ENCODE results near the gene CDHR2.
"Not testable (repeated sequence)": the region's sequence is repeated elsewhere in the genome, so short reads cannot be mapped to it uniquely, and the experiment has no call there.

CDHR2 gene

GRCh38 chr5:176596689-176597416, 47.7 kb downstream of the CDHR2 start:
- DNase-seq (ENCODE audit: low read depth): no peak

GRCh38 chr5:176597417-176598389, 48.6 kb downstream of the CDHR2 start:
- DNase-seq (ENCODE audit: low read depth): no peak

- DNase-seq (ENCODE audit: low read depth): not testable (repeated sequence)
These were observed 50.7 kb downstream of the CDHR2 start for GRCh38 chr5:176599749-176600430.

- no peak for DNase-seq (ENCODE audit: low read depth)
These were observed 52.9 kb downstream of the CDHR2 start for GRCh38 chr5:176601901-176602482.

GRCh38 chr5:176603091-176603490, 53.9 kb downstream of the CDHR2 start:
- no peak for DNase-seq (ENCODE audit: low read depth)

- no peak for DNase-seq (ENCODE audit: low read depth)
These were observed 56.9 kb downstream of the CDHR2 start for GRCh38 chr5:176606032-176606431.

- no peak for DNase-seq (ENCODE audit: low read depth)
These were observed 57.7 kb downstream of the CDHR2 start for GRCh38 chr5:176606875-176607274.

- DNase-seq (ENCODE audit: low read depth): no peak
These were observed 59.1 kb downstream of the CDHR2 start for GRCh38 chr5:176608142-176608705.

GRCh38 chr5:176608937-176609723, 60.0 kb downstream of the CDHR2 start:
- no peak for DNase-seq (ENCODE audit: low read depth)

GRCh38 chr5:176609724-176610434, 60.7 kb downstream of the CDHR2 start, which contains the start of gene GPRIN1:
GPRIN1 (minus strand) TSS chr5:176610156; CDS start chr5:176599834, 10,322 bp downstream.
- peak; percentile 27 for DNase-seq (ENCODE audit: low read depth)

- DNase-seq (ENCODE audit: low read depth): no peak
These were observed 61.3 kb downstream of the CDHR2 start for GRCh38 chr5:176610435-176610773.

- DNase-seq (ENCODE audit: low read depth): peak; percentile 66
These were observed 62.3 kb downstream of the CDHR2 start for GRCh38 chr5:176611435-176611834.

- DNase-seq (ENCODE audit: low read depth): no peak
These were observed 62.9 kb downstream of the CDHR2 start for GRCh38 chr5:176612008-176612407.

- DNase-seq (ENCODE audit: low read depth): no peak
These were observed 63.7 kb downstream of the CDHR2 start for GRCh38 chr5:176612855-176613254.

GRCh38 chr5:176614805-176615478, 65.8 kb downstream of the CDHR2 start:
- DNase-seq (ENCODE audit: low read depth): peak; percentile 32

GRCh38 chr5:176616511-176616910, 67.4 kb downstream of the CDHR2 start:
- no peak for DNase-seq (ENCODE audit: low read depth)

- DNase-seq (ENCODE audit: low read depth): no peak
These were observed 69.6 kb downstream of the CDHR2 start for GRCh38 chr5:176618783-176619182.

GRCh38 chr5:176619203-176619568, 70.0 kb downstream of the CDHR2 start:
- peak; percentile 28 for DNase-seq (ENCODE audit: low read depth)

GRCh38 chr5:176619569-176620332, 70.6 kb downstream of the CDHR2 start:
- DNase-seq (ENCODE audit: low read depth): no peak
